GM12891 (cell line): ENCODE data around the gene MSI2.

ENCODE experiments used
- DNase-seq: peaks from one replicate; pipeline ENCODE4 v3.0.0; 2011; ENCODE audit warnings: low spot score; ENCODE audit not compliant: insufficient read length
- FAIRE-seq: peaks from 2 replicates; lab custom pipeline; 2011; peaks lifted over from hg19 to GRCh38; lab: Jason Lieb, UNC
- PAX5 ChIP-seq: IDR thresholded peaks from 2 replicates; pipeline ENCODE4 v1.6.1; 2011; ENCODE audit warnings: low read length, moderate library complexity, mild to moderate bottlenecking; ENCODE audit not compliant: insufficient read depth, severe bottlenecking
- POLR2A ChIP-seq: IDR thresholded peaks from 2 replicates; pipeline ENCODE4 v1.6.1; 2011; ENCODE audit warnings: low read depth, low read length, control low read depth
- POLR2AphosphoS5 ChIP-seq: IDR thresholded peaks from 2 replicates; pipeline ENCODE4 v1.6.1; 2011; ENCODE audit warnings: low read depth, low read length, control low read depth
- POU2F2 ChIP-seq: IDR thresholded peaks from 2 replicates; pipeline ENCODE4 v1.6.1; 2011; ENCODE audit warnings: low read depth, mild to moderate bottlenecking, control low read depth, low read length, moderate library complexity
- SPI1 ChIP-seq: IDR thresholded peaks from 2 replicates; pipeline ENCODE4 v1.6.1; 2011; ENCODE audit warnings: low read depth, low read length, control low read depth
- TAF1 ChIP-seq: IDR thresholded peaks from 2 replicates; pipeline ENCODE4 v1.6.1; 2011; ENCODE audit warnings: low read depth, low read length, control low read depth

The MSI2 gene

DNA sequence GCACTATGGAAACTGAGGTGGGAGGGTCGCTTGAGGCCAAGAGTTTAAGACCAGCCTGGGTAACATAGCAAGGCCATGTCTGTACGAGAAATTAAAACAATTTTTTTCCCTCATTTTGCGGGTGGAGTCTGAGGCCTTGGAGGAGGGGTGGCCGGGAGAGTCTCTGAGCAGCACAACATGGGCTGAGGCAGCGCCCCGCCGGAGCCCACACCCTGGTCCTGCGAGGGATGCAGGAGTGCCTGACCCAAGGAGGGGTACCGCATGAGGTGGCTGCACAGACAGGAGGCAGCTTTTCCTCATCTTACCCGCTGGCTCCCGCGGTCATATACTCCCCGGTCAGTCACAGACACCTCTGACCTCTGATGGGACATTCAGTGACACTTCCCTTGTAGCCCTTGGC lies 67.7 kb downstream of the MSI2 start:
- DNase-seq (no peak), FAIRE-seq (no peak)
- TF ChIP-seq TAF1, result no peak
- TF ChIP-seq POU2F2, result no peak
- no peak for TF ChIP-seq POLR2A
- no peak for TF ChIP-seq PAX5
- no peak for TF ChIP-seq POLR2AphosphoS5
- no peak for TF ChIP-seq SPI1

DNA sequence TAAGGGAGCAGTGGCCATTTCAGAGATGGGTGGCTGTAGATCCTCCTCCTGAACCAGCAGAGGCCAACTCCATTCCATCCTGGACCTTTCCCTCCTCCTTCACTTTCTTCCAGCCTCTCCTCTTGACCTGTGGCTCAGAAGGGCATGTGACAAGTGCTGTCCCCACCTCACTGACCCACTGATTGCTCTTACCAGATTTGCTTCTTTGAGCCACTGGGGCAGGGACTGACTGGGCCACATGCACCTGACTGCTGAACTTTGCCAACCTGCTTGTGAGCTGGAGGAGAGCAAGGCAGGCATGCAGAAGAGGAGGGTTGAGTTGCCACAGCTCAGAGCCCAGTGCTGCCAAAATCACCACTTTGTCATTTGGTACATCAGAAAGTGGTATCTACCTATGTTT lies 68.3 kb downstream of the MSI2 start:
- no peak for DNase-seq
- TF ChIP-seq POLR2AphosphoS5 (no peak), POU2F2 (no peak), POLR2A (no peak), TAF1 (no peak), SPI1 (no peak), PAX5 (no peak)
- FAIRE-seq, result no peak

DNA sequence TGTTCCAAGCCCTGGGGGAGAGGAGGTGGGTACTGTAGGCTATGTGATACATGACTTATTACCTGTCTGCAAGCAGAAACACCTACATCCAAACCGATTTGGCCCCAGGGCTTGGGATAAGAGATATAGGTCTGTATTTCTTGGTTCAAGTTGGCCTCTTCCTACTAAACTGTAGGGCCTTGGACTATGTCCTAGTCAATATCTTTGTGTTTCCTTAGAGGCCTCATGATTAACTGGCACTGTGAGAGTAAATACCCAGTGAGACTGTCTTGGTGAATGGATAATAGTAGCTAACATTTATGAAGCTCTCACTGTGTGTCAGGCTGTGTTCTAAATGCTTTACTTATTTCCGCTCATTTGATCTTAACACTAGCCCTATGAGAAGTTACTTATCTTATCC lies 70.0 kb downstream of the MSI2 start:
- TF ChIP-seq POLR2A, result no peak
- TF ChIP-seq PAX5, result no peak
- no peak for TF ChIP-seq SPI1
- no peak for TF ChIP-seq POLR2AphosphoS5
- no peak for TF ChIP-seq POU2F2
- no peak for TF ChIP-seq TAF1
- FAIRE-seq (no peak), DNase-seq (no peak)

DNA sequence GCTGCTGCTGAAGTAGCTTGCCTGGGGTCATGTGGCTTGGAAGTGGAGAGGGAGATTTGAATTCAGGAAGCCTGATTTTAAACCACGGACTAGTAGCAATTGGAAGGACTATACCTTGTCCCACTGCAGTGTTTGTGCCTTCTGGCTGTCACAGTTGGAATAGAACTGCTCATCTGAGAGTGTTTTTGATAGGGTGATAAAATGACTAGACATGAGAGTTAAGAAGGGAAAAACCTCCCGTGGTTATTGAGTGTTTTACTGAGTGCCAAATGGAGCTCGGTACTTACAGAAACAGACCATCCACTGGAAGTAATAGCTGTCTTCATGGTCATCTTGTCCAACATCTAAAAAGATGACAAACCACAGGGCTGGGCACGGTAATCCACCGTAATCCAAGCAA lies 70.4 kb downstream of the MSI2 start:
- TF ChIP-seq SPI1 (no peak), POU2F2 (no peak), PAX5 (no peak), TAF1 (no peak), POLR2AphosphoS5 (no peak), POLR2A (no peak)
- DNase-seq, result no peak
- FAIRE-seq, result no peak

DNA sequence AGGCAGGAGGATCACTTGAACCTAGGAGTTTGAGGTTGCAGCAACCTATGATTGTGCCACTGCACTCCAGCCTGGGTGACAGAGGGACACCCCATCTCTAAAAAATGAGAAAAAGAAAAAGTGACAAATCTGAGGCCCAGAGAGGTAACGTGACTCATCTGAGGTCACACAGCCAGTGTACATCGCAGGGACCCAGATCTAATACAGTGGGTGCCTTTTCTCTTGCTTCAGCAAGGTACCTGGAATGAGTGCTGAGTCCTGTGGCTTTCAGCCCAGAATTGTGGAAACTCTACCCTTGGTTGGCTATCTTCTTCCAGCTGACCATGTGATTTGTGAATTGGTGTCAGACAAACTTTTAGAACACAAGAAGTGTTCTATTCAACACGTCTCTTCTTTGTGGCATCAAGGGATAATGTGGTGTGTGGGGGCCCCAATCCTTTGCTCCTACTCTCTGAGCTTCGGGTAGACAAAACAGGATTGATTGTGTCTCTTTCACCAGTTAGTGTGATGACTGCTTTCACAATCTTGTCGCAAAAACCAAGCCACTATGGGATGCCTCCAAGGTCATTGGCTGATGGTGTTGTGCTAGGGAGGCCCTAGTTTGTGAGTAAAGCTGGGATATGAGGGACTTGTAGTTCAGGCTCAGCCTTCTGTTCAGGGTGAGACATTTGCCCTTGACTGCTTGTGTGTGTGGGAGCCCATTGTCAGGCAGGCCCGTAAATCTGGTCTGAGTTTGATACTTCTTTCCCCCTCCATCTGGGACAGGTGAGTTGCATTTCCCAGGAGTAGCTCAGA lies 71.0 kb downstream of the MSI2 start:
- DNase-seq (no peak), FAIRE-seq (no peak)
- no peak for TF ChIP-seq POU2F2
- TF ChIP-seq POLR2A, result no peak
- TF ChIP-seq TAF1, result no peak
- no peak for TF ChIP-seq SPI1
- TF ChIP-seq PAX5, result no peak

DNA sequence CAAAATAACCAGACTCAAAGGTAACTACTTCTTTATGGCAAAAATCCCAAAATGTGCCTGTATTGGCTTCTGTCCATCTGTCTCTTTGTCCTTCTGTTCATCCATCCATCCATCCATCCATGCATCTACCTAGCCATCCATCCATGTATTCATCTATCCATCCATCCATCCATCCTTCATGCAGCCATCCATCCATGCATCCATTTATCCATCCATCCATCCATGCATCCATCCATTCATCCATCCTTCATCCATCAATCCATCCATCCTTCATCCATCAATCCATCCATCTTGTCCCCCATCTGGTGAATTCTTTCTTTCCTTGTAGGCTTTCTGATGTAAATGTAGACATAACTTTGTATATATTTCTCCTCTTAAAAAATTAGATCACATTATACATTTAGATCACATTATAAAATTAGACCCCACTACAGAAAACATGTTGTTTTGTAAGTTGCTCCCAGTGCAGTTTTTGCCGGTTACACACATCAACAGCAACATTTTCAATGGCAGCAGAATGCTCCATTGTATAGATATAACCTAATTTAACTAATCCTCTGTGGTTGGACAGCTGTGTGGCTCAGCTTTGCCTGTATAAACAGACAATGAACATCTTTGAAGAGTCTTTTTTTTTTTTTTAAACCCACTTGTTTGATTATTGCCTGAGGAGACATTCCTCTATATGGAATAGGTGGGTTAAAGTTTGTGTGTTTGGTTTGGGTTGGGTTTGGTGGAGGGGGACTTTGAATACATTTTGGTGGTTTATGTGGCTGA lies 72.0 kb downstream of the MSI2 start:
- no peak for TF ChIP-seq POU2F2
- TF ChIP-seq TAF1, result no peak
- TF ChIP-seq POLR2AphosphoS5, result no peak
- TF ChIP-seq SPI1, result no peak
- no peak for TF ChIP-seq PAX5
- no peak for TF ChIP-seq POLR2A
- no peak for FAIRE-seq
- DNase-seq, result no peak

DNA sequence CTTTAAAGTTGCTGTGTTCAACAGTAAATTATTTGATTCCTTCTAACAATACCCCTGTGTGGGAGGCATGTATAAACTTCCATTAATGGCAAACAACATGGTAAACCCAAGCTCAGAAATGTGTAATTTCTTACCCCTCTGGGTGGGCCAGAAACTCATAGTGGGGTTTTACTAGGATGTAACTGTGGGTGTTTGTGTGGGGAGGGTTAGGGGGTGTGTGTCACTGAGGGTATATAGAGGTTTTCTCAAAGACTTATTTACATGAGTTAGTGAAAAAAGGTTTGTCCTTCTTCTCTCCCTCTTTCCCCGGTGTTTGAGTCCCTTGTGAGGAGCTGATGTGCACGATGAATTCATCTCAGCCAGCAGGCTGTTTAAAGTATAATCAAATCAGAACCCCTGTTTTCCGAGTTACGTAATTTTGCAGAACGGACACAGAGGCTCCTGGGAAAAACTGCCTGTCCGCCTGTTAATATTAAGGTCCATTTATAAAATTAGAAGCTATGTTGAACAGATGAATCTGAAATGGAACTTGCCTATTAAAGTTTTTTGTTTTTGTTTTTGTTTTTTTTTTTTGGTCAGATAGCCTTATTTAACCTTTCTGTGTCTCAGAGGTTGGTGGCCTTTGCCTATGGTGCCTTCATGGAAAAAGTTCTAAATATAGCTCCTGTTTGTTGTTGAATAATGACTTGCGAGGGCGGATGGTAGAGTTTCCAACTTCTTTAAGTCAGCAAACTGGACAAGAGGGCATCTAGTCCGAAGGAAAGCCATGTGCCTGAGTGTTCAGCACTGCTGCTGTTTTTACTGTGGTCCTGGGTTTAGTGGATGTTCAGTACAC lies 73.3 kb downstream of the MSI2 start:
- TF ChIP-seq SPI1, result no peak
- TF ChIP-seq POLR2AphosphoS5, result no peak
- no peak for TF ChIP-seq POU2F2
- TF ChIP-seq TAF1, result no peak
- TF ChIP-seq POLR2A, result no peak
- TF ChIP-seq PAX5, result no peak
- FAIRE-seq (no peak), DNase-seq (no peak)

DNA sequence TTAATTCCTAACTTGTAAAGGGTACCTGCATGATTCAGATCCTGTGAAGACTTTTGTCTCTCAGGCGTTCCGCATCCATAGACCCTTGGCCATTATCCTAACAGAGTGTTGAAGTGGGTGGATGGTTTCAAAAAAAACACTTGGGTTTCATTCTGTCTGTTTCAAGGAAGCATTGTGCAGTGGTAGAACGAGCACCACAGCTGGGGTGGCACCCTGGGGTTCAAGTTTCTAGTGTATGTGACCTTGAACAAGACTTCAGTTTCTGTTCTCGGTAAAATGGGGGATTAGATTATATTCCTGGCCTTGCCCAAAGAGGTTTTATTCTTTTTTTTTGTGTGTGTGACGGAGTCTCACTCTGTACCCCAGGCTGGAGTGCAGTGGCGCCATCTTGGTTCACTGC lies 74.3 kb downstream of the MSI2 start:
- FAIRE-seq (no peak), DNase-seq (no peak)
- TF ChIP-seq POLR2A, result no peak
- no peak for TF ChIP-seq PAX5
- no peak for TF ChIP-seq POLR2AphosphoS5
- TF ChIP-seq TAF1, result no peak
- TF ChIP-seq POU2F2, result no peak
- no peak for TF ChIP-seq SPI1

DNA sequence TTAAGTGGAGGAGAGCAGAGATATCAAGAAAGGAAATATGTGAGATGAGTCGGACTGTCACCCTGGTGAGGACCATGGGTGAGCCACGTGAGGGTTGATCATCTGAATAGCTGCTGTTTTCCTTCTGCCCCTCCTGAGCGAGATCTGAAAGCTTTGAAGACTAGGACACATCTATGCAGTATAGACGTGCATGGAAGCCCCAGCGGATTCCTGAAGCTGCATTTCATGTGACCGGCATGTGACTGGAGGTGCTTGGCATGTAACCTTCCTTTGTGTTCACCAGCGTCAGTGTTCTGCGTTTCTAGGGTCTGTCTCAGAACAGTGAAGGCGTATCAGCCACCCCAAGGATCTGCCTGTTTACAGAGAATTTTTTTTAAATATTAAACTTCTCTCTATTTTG lies 75.1 kb downstream of the MSI2 start:
- DNase-seq (no peak), FAIRE-seq (no peak)
- TF ChIP-seq POU2F2, result no peak
- no peak for TF ChIP-seq POLR2AphosphoS5
